Central memory CD4-positive, alpha-beta T cell (primary cell): ENCODE measurements around the gene WBP1L.
"Not testable (repeated sequence)": the region's sequence is repeated elsewhere in the genome, so short reads cannot be mapped to it uniquely, and the experiment has no call there.

ENCODE experiments used
- DNase-seq: peaks from one replicate; pipeline ENCODE4 v3.0.0; 2022

Gene WBP1L

DNA sequence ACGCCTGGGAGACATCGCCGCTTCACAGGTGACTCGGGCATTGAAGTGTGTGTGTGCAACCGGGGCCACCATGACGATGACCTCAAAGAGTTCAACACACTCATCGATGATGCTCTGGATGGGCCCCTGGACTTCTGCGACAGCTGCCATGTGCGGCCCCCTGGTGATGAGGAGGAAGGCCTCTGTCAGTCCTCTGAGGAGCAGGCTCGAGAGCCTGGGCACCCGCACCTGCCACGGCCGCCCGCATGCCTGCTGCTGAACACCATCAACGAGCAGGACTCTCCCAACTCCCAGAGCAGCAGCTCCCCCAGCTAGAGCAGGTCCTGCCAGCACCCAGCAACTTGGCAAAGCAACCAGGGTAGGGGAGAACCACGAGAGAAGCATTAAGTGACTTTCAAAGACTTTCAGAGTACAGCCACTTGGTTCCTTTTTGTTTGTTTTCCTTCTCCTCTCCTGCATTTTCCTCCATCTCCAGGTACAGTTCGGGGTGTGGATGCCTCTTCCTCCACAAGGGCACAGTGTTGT lies 69.3 kb downstream of the WBP1L start:
- DNase-seq: no peak

DNA sequence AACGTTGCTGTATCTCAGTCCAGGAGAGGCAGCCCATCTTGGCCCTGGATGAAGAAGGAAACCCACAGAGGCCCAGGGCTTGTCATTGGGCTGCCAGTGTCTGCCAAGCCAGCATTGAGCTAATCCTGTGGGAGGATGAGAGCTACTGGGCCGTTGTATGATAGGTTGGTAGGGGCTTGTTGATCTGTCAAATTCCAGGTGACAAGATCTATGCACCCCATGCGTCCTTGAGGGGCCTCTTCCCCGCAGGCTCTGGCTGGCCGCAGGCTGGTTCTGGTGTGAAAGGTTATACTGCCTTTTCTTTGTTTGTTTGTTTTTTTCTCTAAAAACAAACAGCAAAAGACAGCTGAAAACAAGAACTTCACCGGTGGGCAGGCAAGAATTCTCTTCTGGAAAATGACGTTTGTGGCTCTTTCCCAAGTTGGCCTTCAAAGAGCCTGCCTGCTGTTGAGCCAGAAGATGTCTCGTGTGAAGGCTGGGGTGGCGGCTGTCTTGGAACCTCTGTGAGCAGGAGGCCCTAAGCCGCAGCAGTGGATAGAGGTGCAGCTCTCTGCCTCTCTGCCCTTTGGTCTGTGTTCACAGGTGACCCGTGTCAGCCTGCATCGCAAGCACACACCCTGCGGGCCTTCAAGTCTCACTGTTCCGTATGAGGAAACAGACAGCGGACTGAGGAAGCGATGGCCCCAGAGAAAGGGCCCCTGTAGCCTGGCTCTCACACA lies 70.1 kb downstream of the WBP1L start:
- DNase-seq: no peak

DNA sequence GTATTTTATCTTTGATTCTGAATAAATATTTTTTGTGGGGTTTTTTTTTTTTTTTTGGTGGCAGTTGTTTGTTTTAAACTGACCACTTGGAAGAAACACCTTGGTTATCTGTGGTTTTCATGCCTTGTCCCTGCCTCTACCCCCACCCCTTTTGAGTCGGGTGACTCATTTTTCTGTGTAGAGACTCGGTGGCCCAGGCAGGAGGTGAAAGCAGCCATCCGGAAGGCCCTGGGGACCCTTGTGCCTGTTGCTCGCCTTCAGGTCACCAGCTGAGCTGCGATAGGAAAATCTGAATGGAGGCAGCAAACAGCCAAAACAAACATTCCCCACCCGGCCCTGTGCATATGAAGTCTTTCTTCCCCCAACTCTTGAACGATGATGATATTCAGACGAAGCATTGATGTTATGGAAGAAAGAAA lies 70.7 kb downstream of the WBP1L start:
- no peak for DNase-seq

DNA sequence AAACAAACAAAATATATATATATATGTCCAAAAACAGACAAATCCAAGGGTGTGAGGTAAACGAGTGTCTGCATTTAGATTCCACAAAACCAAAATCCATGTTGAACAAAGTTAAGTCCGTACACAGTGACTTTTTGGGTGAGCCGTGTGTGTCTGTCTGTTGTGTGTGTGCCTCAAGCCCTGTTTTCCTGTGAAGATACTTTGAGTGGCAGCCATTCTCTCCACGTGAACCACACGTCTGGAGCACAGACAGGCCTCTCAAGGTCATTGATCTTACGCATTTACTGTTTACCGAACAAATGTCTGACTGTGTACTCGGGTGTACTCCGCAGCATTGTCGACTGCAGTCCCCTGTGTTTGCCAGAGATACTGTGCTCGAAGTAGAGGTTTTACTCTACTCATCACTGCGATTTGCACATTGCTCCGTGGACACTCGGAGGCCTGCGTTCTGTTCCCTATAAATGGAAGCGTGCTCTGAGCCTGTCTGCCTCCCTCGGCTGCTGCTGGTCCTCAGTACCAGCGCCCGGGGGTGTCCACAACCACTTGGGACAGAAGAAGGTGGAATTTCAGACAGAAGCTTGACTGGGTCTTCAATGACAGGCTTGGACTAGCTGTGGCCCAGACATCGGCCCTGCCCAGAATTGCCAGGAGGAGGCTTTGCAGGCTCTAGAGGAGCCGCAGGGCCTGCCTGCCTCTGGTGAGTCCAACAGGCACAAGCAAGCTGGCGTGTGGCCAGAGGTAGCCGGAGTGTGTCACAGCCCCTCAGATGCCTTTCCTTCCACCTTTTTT lies 71.3 kb downstream of the WBP1L start:
- DNase-seq: no peak

DNA sequence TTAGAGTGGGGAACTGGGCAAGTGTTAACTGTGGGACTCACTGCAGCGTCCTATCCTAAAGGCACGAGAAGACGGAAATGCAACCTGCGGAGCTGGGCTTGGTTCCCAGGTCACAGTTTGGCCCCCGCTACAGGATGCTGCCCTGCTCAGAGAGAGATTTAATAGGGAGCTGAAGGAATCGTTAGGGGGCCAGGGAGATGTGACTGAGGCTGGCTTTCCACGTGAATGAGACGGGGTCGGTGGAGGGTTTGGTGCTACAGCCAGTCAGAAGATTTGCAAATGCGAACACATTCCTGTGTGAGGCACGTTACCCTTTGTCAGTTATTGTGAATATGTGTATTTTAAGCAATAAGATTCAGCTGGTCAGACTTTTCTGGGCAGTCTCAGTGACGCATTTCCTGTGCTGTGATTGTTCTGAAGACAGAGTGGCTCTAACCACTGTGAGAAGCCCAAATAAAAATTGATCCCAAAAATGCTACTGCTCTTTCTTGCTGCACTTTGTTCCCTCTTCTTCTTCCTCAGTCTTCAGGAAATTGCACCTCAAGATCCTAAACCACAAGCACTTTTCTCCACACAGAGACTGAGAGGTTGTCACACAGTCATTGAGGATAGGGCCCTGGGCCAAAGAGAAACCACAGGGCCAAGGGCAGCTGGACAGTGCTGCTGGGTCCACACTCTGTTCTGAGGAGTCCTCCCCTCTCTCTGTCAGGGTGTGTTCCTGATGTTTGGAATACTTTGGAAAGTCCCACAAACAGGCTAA lies 72.2 kb downstream of the WBP1L start:
- DNase-seq: no peak

DNA sequence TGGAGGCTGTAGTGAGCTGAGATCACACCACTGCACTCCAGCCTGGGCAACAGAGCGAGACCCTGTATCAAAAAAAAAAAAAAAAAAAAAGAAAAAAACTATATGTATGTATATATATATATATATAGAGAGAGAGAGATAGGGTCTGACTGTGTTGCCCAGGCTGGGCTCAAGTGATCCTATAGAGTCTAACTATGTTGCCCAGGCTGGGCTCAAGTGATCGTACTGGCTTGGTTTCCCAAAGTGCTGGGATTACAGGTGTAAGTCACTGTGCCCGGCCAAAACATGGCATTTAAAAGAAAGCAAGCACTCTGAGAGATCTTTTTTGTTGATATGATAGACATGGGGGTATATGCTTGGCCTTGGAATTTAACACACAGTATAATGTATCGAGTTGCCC lies 73.4 kb downstream of the WBP1L start:
- DNase-seq: no peak

DNA sequence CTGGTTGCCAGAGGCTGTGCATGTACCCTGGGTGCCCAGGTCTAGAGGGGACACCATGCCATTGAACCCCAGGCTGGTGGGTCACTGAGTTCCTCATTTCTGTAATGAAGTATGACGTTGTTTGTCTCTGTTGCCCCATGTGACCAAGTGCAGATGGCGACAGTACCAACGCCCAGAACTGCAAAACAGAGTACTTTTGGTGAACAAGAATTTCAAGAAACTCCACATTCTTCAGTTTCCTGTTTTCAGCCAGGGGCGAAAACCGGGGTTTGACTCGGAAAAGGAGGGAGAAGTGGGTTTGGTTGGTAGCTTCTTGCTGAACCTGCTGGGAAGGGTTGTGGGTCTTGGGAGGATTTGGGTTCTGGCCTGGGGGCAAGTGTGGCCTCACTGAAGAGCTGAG lies 75.3 kb downstream of the WBP1L start:
- no peak for DNase-seq

DNA sequence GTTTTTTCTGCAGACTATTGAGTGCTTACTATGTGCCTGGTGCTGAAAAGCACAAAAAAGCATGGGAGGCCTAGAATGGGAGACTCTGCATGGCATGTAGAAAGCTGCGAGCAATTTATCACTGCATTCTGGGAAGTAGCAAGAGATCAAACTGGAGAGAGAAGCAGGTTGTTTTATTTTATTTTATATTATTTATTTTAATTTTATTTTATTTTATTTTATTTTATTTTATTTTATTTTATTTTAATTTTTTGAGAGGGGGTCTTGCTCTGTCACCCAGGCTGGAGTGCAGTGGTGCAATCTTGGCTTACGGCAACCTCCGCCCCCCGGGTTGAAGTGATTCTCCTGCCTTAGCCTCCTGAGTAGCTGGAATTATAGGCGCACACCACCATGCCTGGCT lies 76.3 kb downstream of the WBP1L start:
- DNase-seq: not testable (repeated sequence)

DNA sequence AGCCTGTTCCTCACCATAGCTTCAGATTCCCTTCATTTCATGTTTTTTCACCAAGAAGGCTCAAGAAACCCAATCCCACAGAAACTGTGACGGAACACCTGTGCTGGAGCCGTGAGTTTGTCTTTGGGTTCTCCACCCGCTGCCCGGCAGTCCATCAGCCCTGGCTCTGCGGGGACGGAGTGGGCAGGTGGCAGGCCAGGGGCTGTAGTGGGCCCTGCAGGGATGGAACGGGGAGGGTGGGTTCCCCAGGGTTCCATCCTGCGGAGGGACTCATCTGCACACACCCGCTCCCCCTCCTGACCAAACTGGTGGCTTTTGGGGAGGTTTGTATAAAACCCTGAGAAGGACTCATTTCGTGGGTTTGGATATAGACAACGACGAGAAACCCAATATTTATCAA lies 78.5 kb downstream of the WBP1L start:
- no peak for DNase-seq

DNA sequence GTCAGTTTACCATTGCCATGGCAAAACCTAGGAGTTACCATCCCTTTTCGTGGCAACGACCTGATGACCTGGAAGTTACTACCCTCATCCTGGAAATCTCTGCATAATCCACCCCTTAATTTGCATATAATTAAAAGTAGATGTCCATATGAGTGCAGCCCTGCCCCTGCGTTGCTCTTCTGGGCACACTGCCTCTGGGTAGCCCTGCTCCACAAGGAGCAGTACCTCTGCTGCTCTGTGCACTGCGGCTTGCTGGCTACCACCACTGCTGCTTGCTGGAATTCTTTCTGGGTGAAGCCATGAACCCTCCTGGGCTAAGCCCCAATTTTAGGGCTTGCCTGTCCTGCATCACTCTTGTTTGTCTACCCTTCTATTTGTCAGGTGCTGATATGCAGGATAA lies 80.9 kb downstream of the WBP1L start:
- DNase-seq: no peak

DNA sequence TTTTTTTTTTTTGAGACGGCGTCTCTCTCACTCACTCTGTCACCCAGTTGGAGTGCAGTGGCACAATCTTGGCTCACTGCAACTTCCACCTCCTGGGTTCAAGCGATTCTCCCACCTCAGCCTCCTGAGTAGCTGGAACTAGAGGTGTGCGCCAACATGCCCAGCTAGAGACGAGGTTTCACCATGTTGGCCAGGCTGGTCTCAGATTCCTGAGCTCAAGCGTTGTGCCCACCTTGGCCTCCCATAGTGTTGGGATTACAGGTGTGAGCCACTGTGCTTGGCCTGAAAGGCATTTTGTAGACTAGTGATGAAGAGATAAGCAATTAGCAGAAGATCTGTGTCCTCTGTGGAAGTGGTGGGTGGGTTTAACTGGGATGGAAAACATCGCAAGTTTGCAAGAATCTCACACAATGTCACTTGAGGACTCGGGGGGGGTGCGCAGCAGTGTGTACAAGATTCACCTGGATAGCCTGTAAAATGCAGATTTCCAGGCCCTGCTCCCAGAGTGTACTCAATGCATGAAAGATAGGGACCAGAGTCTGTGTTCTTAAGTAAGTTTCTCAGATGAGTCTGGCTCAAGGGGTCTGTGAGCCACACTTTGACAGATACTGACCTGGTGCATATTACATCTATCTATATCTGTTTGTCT lies 82.5 kb downstream of the WBP1L start:
- DNase-seq: no peak

DNA sequence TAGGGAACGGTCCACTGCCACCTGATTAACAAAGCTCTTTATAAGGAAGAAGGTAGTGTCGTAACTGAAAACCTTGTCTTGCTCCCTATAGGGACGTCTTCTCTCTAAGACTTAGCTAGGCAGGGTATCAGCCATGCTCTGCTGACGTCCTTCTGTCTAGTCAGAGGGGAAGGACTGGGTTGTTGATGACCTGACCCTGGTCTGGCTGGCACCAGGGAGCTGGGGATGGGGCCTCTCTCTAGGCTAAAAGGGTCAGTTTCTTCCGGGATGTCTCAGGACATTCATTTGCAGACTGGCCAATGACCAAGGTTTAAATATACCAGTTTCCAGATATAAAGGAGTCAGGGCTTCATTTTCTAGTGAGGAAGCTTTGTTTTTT lies 83.8 kb downstream of the WBP1L start:
- DNase-seq: no peak

DNA sequence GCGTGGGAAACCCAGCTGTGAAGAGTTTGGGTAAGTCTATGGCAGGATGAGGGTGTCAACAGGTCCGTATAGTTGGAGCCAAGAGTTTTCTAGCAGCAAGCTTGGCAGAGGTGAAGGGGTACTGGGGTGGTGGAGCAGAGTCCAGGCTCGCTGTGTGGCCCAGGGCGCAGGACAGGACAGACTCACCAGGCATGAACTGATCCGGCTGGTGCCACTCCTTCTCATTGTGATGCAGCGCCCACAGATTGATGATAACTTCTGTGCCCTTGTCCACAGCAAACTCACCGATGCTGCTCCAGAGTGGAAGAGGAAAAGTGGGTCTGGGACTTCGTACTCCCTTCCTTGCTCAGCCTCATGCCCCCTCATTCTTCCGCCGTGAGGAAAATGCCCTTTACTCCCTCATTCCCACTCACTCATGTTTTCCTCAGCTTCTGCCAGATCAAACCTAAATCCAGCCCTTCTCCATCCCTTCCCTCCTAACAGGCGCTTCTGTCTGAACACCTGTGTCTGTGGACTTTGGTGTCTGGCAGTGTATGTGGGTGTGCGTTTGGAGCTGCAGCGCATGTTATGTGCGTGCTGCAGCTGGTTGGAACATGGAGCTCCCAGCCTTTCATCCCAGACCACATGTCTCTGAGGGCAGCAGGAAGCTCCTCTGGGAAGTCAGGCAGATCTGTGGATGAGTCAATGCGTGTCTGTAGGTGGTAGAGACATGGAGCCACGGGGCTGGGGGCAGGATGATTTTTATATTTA lies 87.7 kb downstream of the WBP1L start:
- DNase-seq: no peak

DNA sequence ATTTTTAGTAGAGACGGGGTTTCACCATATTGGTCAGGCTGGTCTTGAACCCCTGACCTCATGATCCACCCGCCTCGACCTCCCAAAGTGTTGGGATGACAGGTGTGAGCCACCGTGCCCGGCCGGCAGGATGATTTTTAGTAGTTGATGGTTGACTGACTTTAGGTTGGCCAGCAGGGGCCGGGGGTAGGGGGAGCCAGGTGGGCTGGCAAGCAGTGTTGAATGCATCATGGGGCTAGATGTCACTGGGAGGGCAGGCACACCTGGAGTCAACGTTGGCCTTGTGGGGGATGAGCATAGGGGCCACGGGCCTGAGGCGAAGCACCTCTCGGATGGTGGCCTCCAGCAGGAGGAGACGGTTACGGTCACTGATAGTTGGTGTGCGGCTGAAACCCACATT lies 88.5 kb downstream of the WBP1L start:
- DNase-seq: no peak

DNA sequence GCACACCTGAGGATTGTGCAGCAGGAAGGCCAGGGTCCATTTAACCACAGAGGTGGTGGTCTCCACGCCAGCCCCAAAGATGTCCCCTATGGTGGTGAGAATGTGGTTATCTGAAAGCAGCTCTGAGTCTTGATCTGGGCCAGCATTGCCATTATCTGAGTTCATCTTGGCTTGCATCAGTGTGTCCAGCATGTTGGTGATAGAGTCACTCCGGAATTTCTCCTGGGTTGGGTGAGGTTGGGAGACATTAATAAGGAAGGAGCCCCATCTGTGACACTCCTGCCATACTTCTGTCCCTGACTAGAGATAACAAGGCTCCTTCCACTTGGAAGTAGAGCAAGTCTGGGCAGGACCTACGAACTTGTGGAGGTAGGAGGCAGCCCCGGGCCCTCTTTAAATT lies 89.2 kb downstream of the WBP1L start:
- DNase-seq: no peak

DNA sequence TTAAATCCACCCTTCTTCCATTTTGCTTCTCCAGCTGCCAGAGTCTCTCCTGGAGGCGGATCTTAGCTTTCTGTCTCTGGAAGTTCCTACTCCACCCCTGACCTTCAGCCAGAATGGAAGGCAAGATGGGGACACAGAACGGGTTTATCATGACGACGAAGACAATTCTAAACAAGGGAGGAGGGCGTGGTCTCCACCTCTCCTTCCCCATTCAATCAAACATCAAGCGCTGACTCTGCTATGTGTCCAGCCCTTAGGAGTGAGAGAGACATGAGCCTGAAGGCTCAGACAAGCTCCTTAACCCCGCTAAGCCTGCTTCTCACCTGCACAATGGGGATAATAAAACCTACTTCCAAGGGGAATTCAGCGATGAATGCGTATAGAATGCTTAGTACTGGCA lies 90.4 kb downstream of the WBP1L start:
- no peak for DNase-seq

DNA sequence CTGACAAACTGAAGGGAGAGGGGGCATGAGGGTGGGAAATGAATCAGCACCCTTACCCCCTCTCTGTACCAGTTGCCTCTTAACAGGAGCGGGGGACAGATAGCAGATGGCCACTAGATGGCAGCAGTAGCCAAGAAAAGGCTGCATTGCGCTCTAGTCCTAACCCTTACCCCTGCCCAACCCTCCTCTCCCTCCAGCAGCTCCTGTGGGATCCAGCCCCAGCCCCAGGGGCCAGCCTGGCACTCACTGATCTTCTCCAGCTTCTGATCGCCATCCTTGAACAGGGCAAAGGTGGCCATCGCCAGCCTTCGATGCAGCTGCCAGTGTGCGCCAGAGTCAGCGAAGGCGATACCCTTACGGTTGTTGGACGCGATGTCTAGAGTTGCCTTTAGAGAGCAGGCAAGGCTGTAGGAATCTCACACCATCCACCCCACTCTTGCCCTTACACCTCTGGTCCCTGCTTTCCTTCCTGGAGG lies 91.3 kb downstream of the WBP1L start:
- peak; percentile 59 for DNase-seq

DNA sequence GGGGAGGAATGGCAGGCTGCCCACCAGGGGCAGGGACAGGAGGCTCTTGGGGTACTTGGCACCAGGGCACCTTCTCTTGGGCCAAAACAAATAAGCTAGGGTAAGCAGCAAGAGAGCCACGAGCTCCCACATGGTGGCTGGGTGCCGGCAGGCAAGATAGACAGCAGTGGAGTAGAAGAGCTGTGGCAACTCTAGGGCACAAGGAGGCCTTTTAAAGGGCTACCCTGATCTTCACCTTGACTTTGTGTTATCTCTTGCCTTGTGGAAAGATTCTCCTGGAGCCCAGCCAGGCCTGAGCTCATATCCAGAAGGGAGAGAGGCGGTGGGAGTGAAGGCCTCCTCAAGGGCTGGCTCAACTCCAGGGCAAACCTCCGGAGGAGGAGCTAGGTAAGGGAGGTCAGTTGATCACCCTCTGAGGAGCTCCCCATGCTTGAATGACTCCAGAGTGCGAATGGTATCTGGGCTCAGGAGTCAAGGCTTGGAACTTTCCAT lies 93.5 kb downstream of the WBP1L start, which contains the start of gene CYP17A1:
Gene CYP17A1, minus strand, starts transcription at position 184 of the 492 bp plus-strand sequence. Its CDS starts 52 bp downstream, at position 132.
- no peak for DNase-seq

DNA sequence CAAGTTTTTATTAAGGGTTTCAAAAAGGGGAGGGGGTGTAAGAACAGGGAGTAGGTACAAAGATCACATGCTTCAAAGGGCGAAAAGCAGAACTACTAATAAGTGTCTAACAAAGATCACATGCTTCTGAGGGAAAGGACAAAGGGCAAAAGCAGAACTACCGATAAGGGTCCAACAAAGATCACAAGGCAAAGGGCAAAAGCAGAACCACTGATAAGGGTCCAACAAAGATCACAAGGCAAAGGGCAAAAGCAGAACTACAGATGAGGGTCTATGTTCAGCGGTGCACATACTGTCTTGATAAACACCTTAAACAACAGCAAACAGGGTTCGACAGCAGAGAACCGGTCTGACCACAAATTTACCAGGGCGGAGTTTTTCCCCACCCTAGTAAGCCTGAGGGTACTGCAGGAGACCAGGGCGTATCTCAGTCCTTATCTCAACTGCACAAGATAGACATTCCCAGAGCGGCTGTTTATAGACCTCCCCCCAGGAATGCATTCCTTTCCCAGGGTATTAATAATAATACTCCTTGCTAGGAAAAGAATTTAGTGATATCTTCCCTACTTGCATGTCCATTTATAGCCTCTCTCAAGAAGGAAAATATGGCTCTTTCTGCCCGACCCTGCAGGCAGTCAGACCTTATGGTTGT lies 94.7 kb downstream of the WBP1L start:
- not testable (repeated sequence) for DNase-seq

DNA sequence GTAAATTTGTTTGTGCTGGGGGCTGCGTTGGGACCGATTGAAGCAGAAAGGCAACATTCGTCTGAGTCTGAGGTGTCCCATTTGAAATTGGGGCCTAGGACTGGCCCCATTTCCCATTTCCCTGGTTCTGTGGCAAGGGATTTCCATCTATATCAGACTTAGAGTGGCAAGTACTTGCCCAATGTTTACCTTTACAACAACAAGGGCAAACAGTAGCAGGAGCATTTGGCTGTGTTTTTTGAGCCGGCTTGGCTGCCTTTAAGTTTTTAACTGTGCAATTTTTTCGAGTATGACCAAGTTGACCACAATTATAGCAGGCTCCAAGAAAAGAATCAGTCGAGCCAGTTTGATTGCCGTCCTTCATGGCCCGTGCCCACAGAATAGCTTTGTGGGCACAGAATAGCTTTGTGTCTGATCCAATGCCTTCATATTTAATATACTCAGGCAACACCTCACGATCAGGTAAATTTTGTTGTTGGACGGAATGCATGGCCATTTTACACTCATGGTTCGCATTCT lies 98.1 kb downstream of the WBP1L start:
- DNase-seq: no peak

DNA sequence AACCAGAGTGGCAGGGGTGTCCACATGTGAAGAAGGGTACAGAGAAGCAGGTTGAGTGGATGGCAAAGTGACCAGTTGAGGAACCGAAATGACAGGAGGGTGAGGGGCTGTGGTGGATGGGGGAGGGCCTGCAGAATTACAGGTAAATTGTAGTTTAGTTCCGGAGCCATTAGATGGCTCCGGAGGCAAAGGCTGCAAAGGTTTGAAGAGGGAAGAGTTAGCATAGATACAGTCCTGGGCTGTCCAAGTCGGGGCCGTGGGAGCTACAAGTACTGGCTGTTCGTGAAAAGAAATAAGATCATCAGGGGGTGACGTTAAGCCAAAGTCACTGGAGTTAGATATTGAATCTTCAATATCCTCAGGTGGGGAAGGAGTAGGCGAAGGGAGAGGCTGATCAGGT lies 99.4 kb downstream of the WBP1L start:
- not testable (repeated sequence) for DNase-seq
